Measurements from ENCODE around the gene VPS25.
A peak's percentile ranks its signal among the peaks of the same experiment; 100 is the strongest.
"Not testable (repeated sequence)": the region's sequence is repeated elsewhere in the genome, so short reads cannot be mapped to it uniquely, and the experiment has no call there.

The VPS25 gene

GRCh38 chr17:42773290-42774035 lies at the start of gene VPS25:
VPS25 (plus strand) TSS chr17:42773449; CDS start chr17:42773476, 27 bp downstream.
- DNase-seq (ENCODE audit: low spot score) = peak; percentile 87

- DNase-seq (ENCODE audit: low spot score) = no peak
Measured at GRCh38 chr17:42723636-42724035, 49.6 kb upstream of the VPS25 start.

DNA sequence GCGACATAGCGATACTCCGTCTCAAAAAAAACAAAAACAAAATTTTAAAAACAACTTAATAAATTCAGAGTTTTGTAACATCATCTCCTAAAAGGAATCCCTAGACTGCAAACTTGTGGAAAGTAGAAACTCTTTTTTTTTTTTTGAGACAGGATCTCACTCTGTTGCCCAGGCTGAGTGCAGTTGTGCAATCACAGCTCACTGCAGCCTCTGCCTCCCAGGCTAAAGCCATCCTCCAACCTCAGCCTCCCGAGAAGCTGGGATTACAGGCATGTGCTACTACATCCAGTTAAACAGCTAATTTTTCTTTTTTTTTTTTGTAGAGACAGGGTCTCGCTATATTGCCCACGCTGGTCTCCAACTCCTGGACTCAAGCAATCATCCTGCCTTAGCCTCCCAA lies 48.1 kb upstream of the VPS25 start:
- DNase-seq (ENCODE audit: low spot score) = no peak

GRCh38 chr17:42740699-42741098 lies 32.5 kb upstream of the VPS25 start:
- no peak for DNase-seq (ENCODE audit: low spot score)

- DNase-seq (ENCODE audit: low spot score) = not testable (repeated sequence)
Measured at GRCh38 chr17:42742916-42743315, 30.3 kb upstream of the VPS25 start.

DNA sequence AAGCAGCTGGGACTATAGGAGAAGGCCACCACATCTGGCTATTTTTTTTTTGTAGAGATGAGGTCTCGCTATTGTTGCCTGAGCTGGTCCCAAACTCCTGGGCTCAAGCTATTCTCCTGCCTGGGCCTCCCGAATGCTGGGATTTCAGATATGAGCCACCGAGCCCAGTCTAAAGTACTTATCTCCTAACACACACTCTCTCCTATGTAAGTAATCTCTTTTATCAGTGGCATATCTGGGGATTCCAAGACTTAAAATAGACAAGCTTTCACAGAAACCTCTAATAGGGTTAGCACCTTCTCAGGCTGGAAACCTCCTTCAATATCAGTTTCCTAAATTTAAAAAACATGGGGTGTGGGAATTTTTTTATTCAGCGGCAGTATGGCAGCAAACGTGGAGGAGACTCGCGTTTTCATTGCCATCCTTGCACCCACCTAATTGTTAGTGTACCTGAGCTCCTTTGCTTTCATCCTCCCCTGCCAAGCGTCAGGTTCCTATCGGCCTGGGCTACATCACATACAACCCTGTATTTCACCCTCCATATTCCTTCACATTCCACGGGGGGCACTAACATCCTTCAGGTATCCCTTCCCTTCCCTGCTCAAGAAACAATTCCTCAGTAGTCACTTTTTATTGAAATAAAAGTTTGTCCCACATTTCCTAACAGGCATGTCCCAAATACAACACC lies 29.5 kb upstream of the VPS25 start:
- DNase-seq (ENCODE audit: low spot score) = no peak

DNA sequence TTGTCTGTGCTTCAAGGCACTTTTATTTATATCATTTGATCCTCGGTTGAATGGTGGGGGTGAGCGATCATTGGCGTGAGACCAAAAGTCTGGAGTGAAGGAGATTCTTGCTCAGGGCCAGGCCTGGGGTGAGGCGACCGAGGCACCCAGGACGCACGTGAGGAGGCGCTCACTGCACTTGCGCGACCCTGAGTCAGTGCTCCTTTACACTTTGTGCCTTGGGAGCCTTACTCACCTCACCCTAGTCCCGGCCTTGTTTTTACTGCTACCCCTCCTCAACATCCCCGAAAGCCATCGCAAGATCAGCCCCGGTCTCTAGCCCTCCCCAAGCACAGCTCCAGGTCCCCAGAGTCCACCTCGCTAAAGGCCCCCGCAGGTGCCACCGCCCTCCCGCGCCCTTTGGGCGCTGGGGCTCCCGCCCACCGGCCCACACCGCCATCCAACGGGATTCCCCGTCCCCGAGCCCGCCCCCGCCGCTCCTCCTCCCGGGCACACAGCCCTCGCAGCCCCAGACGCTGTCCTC lies 28.9 kb upstream of the VPS25 start:
- DNase-seq (ENCODE audit: low spot score) = peak; percentile 67

DNA sequence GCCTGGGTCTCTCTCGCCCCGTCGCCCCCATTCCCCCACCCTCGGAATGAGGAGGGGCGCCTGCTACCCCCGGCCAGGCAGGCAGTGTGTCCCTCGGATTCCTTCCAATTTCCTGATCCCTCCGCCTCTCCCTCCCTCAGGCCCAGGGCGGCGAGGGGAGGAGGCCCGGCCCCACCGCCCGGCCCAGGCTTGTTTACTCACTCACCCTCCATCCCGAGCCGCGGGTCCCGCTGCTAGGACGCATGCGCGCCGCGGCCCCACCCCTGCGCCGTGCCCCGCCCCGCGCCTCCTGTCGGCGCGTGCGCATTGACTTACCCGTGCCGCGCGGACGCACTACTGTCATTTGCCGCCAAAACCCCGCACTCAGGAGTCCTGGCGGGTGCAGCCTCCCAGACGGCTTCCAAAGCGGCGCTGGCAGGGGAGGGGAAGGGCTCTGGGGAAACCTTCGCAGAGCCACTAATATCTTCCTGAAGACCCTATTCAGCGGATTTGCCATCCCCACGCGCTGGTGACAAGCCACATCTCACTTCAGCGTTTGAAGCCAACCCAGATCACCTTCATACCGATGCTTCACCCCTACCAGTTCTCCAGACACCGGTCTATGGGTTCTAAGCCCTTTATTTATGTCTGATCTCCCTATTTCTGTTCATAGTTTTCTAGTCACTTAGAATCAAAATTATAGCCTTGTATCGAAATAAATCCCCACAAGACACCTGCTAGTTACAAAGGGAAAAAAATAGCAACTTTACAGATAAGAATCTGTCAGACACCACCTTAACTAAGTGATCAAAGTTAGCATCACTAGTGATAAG lies 28.2 kb upstream of the VPS25 start, which contains the start of gene EZH1:
Gene EZH1 (minus strand): TSS at position 235 of the 812 bp plus-strand sequence. CDS start 16,099 bp downstream, outside the sequence.
- peak; percentile 93 for DNase-seq (ENCODE audit: low spot score)

DNA sequence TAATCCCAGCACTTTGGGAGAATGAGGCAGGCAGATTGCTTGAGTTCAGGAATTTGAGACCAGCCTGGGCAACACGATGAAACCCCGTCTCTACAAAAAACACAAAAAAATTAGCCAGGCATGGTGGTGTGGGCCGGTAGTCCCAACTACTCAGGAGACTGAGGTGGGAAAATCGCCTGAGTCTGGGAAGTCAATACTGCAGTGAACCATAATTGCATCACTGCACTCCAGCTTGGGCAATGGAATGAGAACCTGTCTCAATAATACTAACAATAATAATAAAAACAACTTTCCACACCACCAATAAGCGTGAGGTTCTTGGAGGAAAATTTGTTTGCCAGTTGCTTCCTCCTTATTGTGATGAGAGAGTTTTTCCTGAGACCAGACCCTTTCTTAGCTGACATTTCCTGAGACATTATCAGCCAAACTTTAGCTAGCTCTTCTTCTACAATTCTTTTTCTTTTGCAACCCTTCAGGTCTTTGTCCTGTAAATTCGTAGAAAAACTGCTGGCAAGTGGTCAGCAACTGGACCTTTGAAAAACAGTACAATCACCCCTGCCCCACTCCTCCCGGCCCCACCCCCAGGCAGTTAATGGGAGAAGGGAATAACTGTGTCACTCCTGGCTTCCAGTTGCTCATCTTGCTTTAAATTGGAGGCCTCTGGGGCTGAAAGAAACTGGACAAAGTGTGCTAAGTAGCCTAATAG lies 24.9 kb upstream of the VPS25 start:
- no peak for DNase-seq (ENCODE audit: low spot score)

DNA sequence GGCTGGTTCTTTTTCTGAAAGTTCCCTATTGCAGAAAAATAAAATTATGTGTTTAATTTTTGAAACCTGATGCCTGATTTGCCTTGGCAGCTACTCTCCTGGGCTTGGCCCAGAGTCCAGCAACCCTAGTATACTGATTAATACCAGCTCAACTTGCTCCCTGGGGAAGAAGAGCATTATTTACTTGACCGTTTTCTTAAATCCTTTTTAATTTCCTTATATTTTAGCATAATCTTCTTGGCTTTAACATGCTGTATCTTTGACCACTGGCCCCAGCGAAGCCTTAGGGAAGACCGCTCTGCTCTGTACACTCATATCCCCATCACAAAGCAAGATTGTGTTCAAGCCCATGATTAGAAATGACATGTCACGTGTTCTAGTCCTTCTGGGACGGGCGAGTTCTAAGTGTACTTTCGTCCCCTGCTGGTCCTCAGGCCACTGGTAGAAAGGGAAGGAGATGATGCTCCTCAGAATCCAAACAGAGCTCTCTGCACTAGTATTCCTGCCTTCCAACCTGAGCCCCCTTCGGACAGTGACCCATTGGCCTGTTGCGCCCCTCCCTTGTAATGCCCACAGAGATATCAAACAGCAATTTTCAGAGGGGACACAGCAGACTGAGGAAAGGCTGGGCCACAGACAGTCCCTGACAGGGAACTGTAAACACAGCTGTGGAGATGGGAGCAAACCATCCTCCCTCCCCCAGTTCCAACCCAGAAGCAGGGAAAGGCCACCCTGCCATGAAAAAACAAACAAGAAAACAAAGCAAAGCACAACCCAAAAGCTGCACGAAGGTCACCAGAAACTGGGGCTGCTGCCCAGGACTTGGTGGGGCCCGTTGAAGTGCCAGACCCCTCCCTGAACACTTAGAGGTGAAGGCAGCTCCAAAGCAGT lies 24.1 kb upstream of the VPS25 start:
- DNase-seq (ENCODE audit: low spot score) = no peak

GRCh38 chr17:42750739-42751344 lies 22.4 kb upstream of the VPS25 start:
- no peak for DNase-seq (ENCODE audit: low spot score)

DNA sequence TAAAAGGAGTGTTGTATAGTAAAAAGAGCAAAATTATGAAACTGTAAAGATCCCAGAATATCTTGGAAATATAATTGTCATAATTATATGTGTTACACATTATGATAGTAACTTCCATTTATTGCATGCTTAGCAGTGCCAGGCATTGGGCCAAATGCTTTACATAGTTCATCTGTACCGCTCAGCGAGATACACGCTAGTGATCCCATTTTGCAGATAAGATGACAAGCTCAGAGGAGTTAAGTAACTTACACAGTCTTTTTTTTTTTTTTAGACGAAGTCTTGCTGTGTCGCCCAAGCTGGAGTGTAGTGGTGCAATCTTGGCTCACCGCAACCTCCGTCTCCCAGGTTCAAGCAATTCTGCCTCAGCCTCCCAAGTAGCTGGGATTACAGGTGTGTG lies 21.6 kb upstream of the VPS25 start:
- DNase-seq (ENCODE audit: low spot score) = no peak

- no peak for DNase-seq (ENCODE audit: low spot score)
Measured at GRCh38 chr17:42754782-42755181, 18.5 kb upstream of the VPS25 start.

DNA sequence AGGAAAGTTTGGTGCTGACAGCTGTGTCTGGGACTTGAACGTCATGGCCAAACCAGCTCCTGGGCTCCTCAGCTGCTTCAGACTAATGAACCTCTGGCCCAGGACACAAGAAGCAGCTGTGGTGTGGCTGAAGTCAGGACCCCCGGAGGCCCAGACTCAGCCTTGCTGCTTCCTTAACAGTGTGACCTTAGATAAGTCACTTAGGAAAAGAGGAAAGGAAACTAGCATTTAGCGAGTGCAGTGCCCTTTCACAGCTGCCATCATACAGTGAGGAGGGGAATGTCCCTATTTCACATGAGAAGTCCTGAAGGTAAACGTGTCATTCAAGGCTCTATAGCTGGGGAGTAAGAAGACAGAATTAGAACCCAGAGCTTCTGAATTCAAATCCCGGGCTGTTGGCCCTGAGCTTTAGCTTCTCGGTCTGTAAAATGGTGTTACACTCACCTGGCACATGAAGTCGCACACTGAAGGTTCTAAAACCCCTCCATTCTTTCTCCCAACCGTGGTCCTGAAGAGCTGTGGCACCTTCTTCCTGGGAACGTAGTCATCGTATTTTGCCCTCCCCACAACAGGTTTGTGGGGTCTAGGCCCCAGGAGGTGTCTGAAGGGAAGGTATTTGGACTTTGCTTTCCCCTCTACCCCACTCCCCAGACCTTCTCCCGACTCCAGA lies 13.1 kb upstream of the VPS25 start:
- DNase-seq (ENCODE audit: low spot score) = no peak

DNA sequence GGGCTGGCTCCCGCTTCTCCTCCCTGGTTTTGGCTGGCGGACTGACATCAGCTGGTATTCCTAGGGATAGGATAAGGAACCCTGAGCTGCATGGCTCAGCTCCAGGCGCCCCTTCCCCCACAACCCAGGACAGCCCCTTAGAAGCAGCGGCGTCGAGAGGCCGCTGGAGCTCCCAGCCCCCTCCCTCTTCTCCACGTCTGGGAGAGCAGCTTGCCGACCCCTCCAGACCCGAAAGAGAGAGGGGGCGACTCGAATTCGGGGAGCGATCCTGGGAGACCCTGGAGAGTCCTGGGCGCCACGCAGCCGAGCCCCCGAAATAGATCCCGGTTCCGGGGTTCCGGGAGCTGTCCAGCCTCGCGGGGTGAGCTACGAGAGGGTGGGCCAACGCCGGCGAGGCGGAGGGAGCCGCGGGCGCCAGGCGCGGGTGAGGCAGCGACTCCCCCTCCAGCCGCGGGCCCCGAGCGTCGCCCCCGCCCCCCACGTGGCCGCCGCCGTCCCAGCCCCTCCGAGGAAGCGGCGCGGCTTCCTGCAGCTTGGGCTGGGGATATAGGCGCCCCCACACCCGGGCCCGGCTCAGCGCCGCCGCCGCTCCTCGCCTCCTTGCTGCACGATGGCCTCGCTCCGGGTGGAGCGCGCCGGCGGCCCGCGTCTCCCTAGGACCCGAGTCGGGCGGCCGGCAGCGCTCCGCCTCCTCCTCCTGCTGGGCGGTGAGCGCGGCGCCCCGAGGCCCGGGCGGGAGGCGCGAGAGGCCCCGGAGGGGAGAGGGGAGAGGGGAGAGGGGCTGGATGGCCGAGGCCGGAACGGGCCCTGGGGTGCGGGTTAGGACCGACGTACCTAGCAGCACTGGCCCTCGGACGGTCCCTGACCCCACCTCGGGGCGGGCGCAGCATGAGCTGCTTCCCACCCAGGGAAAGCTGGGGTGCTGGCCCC lies 12.3 kb upstream of the VPS25 start, which contains the start of gene RAMP2:
Gene RAMP2 (plus strand): TSS at position 576 of the 930 bp plus-strand sequence. CDS start 35 bp downstream, at position 611.
- no peak for DNase-seq (ENCODE audit: low spot score)

DNA sequence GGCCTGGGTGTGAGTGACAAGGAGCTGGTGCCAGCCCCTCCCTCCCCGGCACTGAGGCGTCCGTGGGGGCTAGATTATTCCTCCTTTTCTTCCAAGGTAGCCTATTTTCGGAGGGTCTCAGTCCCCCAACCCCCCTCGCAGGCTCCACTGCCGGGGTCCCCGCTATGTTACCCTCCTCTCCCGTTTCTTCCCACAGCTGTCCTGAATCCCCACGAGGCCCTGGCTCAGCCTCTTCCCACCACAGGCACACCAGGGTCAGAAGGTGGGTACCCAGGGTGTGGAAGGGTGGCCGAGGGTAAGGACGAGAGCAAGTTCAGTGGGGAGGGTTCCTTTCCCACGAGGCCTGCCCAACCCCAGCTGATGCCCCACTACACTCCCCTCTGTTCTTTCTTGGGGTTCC lies 11.6 kb upstream of the VPS25 start:
- DNase-seq (ENCODE audit: low spot score) = no peak

- no peak for DNase-seq (ENCODE audit: low spot score)
Measured at GRCh38 chr17:42766124-42766523, 7.1 kb upstream of the VPS25 start.

- DNase-seq (ENCODE audit: low spot score) = no peak
Measured at GRCh38 chr17:42767512-42767911, 5.7 kb upstream of the VPS25 start.
